Transverse colon (tissue), 3 donors: ENCODE measurements around the gene PADI2.

ENCODE experiments used
- EP300 ChIP-seq: sonication (generic); formaldehyde crosslinking; IDR thresholded peaks from one replicate; pipeline ENCODE4 v1.6.1; 2017; ENCODE audit warnings: antibody characterized with exemption, low read depth
- TF ChIP-seq, protein P1 (sequence below), 5 experiments: fragments of 200-600 bp in 3 of 5; fragments of 450-650 bp in 2 of 5; sonication (generic) in 3 of 5; IDR thresholded peaks; 1 replicate in 2 of 5; 2 replicates in 3 of 5; pipeline ENCODE4 v1.5.1; 2016 to 2017; ENCODE audit warnings: antibody characterized with exemption in 5 of 5, inconsistent platforms in 3 of 5, mild to moderate bottlenecking in 2 of 5, moderate library complexity in 1 of 5

DNA sequence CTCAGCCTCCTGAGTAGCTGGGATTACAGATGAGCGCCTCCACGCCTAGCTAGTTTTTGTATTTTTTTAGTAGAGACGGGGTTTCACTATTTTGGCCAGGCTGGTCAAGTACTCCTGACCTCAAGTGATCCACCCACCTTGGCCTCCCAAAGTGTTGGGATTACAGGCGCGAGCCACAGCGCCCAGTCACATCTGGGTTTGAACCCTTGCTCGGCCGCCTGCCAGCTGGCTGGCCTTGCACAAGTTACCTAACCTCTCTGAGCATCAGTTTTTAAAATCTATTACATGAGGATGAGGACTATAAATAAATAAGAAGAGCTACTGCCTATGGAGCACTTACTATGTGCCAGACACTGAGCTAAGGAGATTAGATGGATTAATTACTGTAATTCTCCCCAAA is 17.7 kb upstream of the PADI2 start:
- TF ChIP-seq, protein P1, sequence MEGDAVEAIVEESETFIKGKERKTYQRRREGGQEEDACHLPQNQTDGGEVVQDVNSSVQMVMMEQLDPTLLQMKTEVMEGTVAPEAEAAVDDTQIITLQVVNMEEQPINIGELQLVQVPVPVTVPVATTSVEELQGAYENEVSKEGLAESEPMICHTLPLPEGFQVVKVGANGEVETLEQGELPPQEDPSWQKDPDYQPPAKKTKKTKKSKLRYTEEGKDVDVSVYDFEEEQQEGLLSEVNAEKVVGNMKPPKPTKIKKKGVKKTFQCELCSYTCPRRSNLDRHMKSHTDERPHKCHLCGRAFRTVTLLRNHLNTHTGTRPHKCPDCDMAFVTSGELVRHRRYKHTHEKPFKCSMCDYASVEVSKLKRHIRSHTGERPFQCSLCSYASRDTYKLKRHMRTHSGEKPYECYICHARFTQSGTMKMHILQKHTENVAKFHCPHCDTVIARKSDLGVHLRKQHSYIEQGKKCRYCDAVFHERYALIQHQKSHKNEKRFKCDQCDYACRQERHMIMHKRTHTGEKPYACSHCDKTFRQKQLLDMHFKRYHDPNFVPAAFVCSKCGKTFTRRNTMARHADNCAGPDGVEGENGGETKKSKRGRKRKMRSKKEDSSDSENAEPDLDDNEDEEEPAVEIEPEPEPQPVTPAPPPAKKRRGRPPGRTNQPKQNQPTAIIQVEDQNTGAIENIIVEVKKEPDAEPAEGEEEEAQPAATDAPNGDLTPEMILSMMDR (IDR thresholded peaks at IDR 0.05): no peak
- no peak for TF ChIP-seq EP300
